Endodermal cell (in vitro differentiated cells): Measurements from ENCODE around the gene SLC25A12. TPM values are rescaled to one million over a fixed set of nuclear protein-coding genes. Genes with fewer than 3 reads are reported as not detected.

ENCODE experiments used
- DNase-seq: peaks from one replicate; pipeline ENCODE4 v3.0.0-alpha.2; 2017
- H3K27ac ChIP-seq: 2 replicates; pipeline ENCODE4 v1.5.1; 2013; ENCODE audit warnings: mild to moderate bottlenecking, low read depth, low read length, moderate library complexity
- H3K27me3 ChIP-seq: 2 replicates; pipeline ENCODE4 v1.6.1; 2013; ENCODE audit warnings: mild to moderate bottlenecking, low read length, moderate library complexity; ENCODE audit not compliant: insufficient read depth, control insufficient read depth, poor library complexity, severe bottlenecking
- H3K36me3 ChIP-seq: 2 replicates; pipeline ENCODE4 v1.7.0; 2013; ENCODE audit warnings: mild to moderate bottlenecking, low read length, moderate library complexity; ENCODE audit not compliant: control insufficient read depth, insufficient read depth
- H3K4me1 ChIP-seq: one replicate; pipeline ENCODE4 v1.7.0; 2013; ENCODE audit warnings: low read length; ENCODE audit not compliant: control insufficient read depth, insufficient read depth
- H3K4me3 ChIP-seq: 2 replicates; pipeline ENCODE4 v1.5.1; 2013; ENCODE audit warnings: mild to moderate bottlenecking, low read length, moderate library complexity
- H3K9ac ChIP-seq: 2 replicates; pipeline ENCODE4 v1.6.1; 2013; ENCODE audit warnings: mild to moderate bottlenecking, low read length, moderate library complexity; ENCODE audit not compliant: poor library complexity, severe bottlenecking; ENCODE audit errors: extremely low read depth
- H3K9me3 ChIP-seq: 2 replicates; pipeline ENCODE4 v1.6.1; 2013; ENCODE audit warnings: mild to moderate bottlenecking, low read length, moderate library complexity; ENCODE audit not compliant: control insufficient read depth
- H3K27ac Mint-ChIP-seq: 2 replicates; pipeline ENCODE4 v1.8.0; 2020; ENCODE audit warnings: mixed read lengths
- H3K27me3 Mint-ChIP-seq: 2 replicates; pipeline ENCODE4 v1.8.0; 2021; ENCODE audit warnings: mild to moderate bottlenecking, mixed read lengths; ENCODE audit not compliant: insufficient read depth
- H3K36me3 Mint-ChIP-seq: 2 replicates; pipeline ENCODE4 v1.8.0; 2020; ENCODE audit warnings: low read depth, mixed read lengths
- H3K4me1 Mint-ChIP-seq: 2 replicates; pipeline ENCODE4 v1.8.0; 2020; ENCODE audit warnings: mixed read lengths
- H3K4me3 Mint-ChIP-seq: 2 replicates; pipeline ENCODE4 v1.8.0; 2020; ENCODE audit warnings: mild to moderate bottlenecking, moderate library complexity, mixed read lengths
- H3K9me3 Mint-ChIP-seq: 2 replicates; pipeline ENCODE4 v1.8.0; 2020; ENCODE audit warnings: mild to moderate bottlenecking, mixed read lengths
- CTCF ChIP-seq: fragments of 200-600 bp; sonication (generic); conservative IDR thresholded peaks from 2 replicates; pipeline ENCODE4 v1.5.0; 2021; ENCODE audit warnings: antibody characterized with exemption, mild to moderate bottlenecking
- WGBS, 2 experiments: methylation state at CpG; one replicate each; pipeline versions ENCODE4 v1.1.5 to v1.1.7; 2013; ENCODE audit warnings: missing lambda C conversion rate in 2 of 2, mixed read lengths in 1 of 2; ENCODE audit not compliant: insufficient coverage in 1 of 2, insufficient read length in 1 of 2; 5-methylcytosine and 5-hydroxymethylcytosine counted together
- total RNA-seq, 2 donors: library from RNA; stranded (reverse); fragmentation: NEBNext Ultra II Directional in 1 of 2; extraction: Animal tissue kit (Norgen Biotek cat#: 25700) in 1 of 2; gene quantifications; 2 replicates in 1 of 2; 3 replicates in 1 of 2; pipeline ENCODE4 v1.2.1, GENCODE V29; 2021

The SLC25A12 gene
- total RNA-seq, 2 donors from 2014 or later = 0.55 to 3.1 TPM

- peaks cover 11% of the 10 kb centered on the region for H3K27me3 ChIP-seq
- no peak for DNase-seq
- no peak overlapping the region for H3K4me3 ChIP-seq
- H3K4me3 Mint-ChIP-seq = no peak overlapping the region
- TF ChIP-seq CTCF = no peak
- H3K9me3 ChIP-seq = no peaks in the 10 kb centered on the region
- no peaks in the 10 kb centered on the region for H3K36me3 Mint-ChIP-seq
- no peak overlapping the region for H3K9ac ChIP-seq
- no peaks in the 10 kb centered on the region for H3K4me1 ChIP-seq
- H3K27me3 Mint-ChIP-seq = peaks cover 19% of the 10 kb centered on the region
- no peaks in the 10 kb centered on the region for H3K36me3 ChIP-seq
- H3K27ac ChIP-seq = no peak overlapping the region
- no peaks in the 10 kb centered on the region for H3K9me3 Mint-ChIP-seq
- H3K27ac Mint-ChIP-seq = no peak overlapping the region
- peaks cover 18% of the 10 kb centered on the region for H3K4me1 Mint-ChIP-seq
- 80 to 91% methylated on average over 1 of the region's 1 CpG for WGBS, 2 experiments
Observed at GRCh38 chr2:171889808-171890207, 4.2 kb downstream of the SLC25A12 start.

DNA sequence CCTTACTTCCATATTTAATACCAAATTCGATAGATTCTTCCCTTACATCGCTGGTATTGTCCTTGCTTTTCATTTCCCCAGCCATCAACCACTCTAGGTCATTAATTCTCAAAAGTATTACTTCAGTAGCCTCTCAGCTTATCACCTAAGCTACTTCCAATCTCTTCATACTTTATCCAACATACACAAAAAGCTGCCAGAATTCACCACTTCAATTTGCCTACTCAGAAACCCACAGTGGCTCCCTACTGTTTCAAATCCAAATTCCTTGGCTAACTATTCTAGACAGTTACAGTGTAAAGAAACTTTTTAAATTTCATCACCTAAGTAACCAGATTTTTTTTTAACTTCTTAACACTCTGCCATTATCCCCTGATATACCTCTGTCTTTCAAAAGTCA is 4.7 kb downstream of the SLC25A12 start:
- Histone ChIP-seq H3K36me3 (no peaks in the 10 kb centered on the region), H3K4me3 (no peak overlapping the region), H3K27ac (no peak overlapping the region), H3K9ac (no peak overlapping the region), H3K4me1 (no peaks in the 10 kb centered on the region), H3K27me3 (peaks cover 11% of the 10 kb centered on the region), H3K9me3 (no peaks in the 10 kb centered on the region)
- no peak for DNase-seq
- H3K27me3 Mint-ChIP-seq = peaks cover 19% of the 10 kb centered on the region
- no peak overlapping the region for H3K4me3 Mint-ChIP-seq
- TF ChIP-seq CTCF = no peak
- H3K27ac Mint-ChIP-seq = no peak overlapping the region
- WGBS, 2 experiments = 91 to 95% methylated on average over 2 of the region's 2 CpGs
- peaks cover 13% of the 10 kb centered on the region for H3K4me1 Mint-ChIP-seq
- no peaks in the 10 kb centered on the region for H3K36me3 Mint-ChIP-seq
- H3K9me3 Mint-ChIP-seq = no peaks in the 10 kb centered on the region

- Histone ChIP-seq H3K4me1 (no peaks in the 10 kb centered on the region), H3K9ac (no peak overlapping the region), H3K27me3 (no peaks in the 10 kb centered on the region), H3K27ac (no peak overlapping the region), H3K4me3 (no peak overlapping the region), H3K36me3 (no peaks in the 10 kb centered on the region), H3K9me3 (no peaks in the 10 kb centered on the region)
- WGBS, 2 experiments = 88 to 95% methylated on average over 4 to 5 of the region's 5 CpGs
- no peaks in the 10 kb centered on the region for H3K4me1 Mint-ChIP-seq
- no peaks in the 10 kb centered on the region for H3K27me3 Mint-ChIP-seq
- H3K9me3 Mint-ChIP-seq = no peaks in the 10 kb centered on the region
- no peak overlapping the region for H3K27ac Mint-ChIP-seq
- TF ChIP-seq CTCF = peak; percentile 46
- no peak overlapping the region for H3K4me3 Mint-ChIP-seq
- no peak for DNase-seq
- no peaks in the 10 kb centered on the region for H3K36me3 Mint-ChIP-seq
Observed at GRCh38 chr2:171883275-171883893, 10.7 kb downstream of the SLC25A12 start.
